Epithelial cell of esophagus (primary cell): ENCODE results near the gene KLHL10.
"Not testable (repeated sequence)": the region's sequence is repeated elsewhere in the genome, so short reads cannot be mapped to it uniquely, and the experiment has no call there.

ENCODE experiments used
- DNase-seq: peaks from one replicate; pipeline ENCODE4 v3.0.0; 2010; ENCODE audit warnings: low read depth
- H3K4me3 ChIP-seq: 2 replicates; pipeline ENCODE4 v1.5.1; 2011; ENCODE audit warnings: mild to moderate bottlenecking, low read length, control low read depth
- CTCF ChIP-seq: IDR thresholded peaks from 2 replicates; pipeline ENCODE4 v1.5.1; 2011; ENCODE audit warnings: low read depth, mild to moderate bottlenecking, low read length, control low read depth, inconsistent platforms; ENCODE audit not compliant: insufficient read depth; ENCODE audit errors: missing control alignments

Gene KLHL10

GRCh38 chr17:41824086-41824485 is 13.5 kb upstream of the KLHL10 start:
- no peak overlapping the region for H3K4me3 ChIP-seq
- no peak for TF ChIP-seq CTCF
- no peak for DNase-seq

- no peak for TF ChIP-seq CTCF
- H3K4me3 ChIP-seq = no peak overlapping the region
- no peak for DNase-seq
These were observed 12.3 kb upstream of the KLHL10 start for GRCh38 chr17:41825175-41825845.

GRCh38 chr17:41829961-41830360 is 7.7 kb upstream of the KLHL10 start:
- DNase-seq = not testable (repeated sequence)

GRCh38 chr17:41835214-41835799 is 2.3 kb upstream of the KLHL10 start:
- peak overlapping the region; percentile 66 for H3K4me3 ChIP-seq
- peak; percentile 5 for DNase-seq

More at GRCh38 chr17:41829961-41830360, 7.7 kb upstream of the KLHL10 start:
- not testable (repeated sequence) for H3K4me3 ChIP-seq

GRCh38 chr17:41835800-41836549 is 1.6 kb upstream of the KLHL10 start, which contains the start of gene NT5C3B:
NT5C3B (minus strand) TSS chr17:41836232; CDS start chr17:41836193, 39 bp downstream.
- H3K4me3 ChIP-seq = peak within 1 kb of the TSS; percentile 66
- DNase-seq = peak; percentile 26
- TF ChIP-seq CTCF = no peak

More at GRCh38 chr17:41835214-41835799, 2.3 kb upstream of the KLHL10 start:
- TF ChIP-seq CTCF = no peak

- no peak for TF ChIP-seq CTCF
- H3K4me3 ChIP-seq = peak overlapping the region; percentile 66
These were observed 952 bp upstream of the KLHL10 start for GRCh38 chr17:41836550-41837196.

GRCh38 chr17:41839448-41839847 is 1.8 kb downstream of the KLHL10 start:
- DNase-seq, H3K4me3 ChIP-seq: not testable (repeated sequence)

More at GRCh38 chr17:41836550-41837196, 952 bp upstream of the KLHL10 start:
- DNase-seq = no peak

- not testable (repeated sequence) for DNase-seq, H3K4me3 ChIP-seq
These were observed 3.2 kb downstream of the KLHL10 start for GRCh38 chr17:41840781-41841180.
